CD4-positive, alpha-beta T cell treated with Interleukin-21 for 1 hour (primary cell): ENCODE data around the gene PRSS3.
"Not testable (repeated sequence)": the region's sequence is repeated elsewhere in the genome, so short reads cannot be mapped to it uniquely, and the experiment has no call there.

Source experiments
- DNase-seq: peaks from one replicate; pipeline ENCODE4 v3.0.0-alpha.2; 2020

The PRSS3 gene

DNA sequence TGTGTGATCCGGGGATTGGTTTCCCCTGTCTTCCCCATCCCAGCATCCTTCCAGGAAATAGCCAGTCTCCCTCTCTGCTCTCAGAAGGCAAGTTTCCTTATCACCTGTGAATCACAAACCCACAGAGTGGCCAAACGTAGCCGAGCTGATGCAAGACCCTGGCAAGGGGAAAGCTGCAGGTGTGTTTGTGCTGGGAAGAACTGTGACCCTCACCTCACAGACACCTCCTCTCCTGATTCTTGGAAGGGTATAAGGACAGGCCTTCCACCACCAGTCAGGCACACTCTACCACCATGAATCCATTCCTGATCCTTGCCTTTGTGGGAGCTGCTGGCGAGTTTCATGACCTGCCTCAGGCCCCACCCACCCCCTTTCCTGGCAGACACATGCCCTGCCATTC lies at the start of gene PRSS3:
Gene PRSS3, plus strand, starts transcription at position 281 of the 400 bp plus-strand sequence. Its CDS starts 13 bp downstream, at position 294.
- no peak for DNase-seq

DNA sequence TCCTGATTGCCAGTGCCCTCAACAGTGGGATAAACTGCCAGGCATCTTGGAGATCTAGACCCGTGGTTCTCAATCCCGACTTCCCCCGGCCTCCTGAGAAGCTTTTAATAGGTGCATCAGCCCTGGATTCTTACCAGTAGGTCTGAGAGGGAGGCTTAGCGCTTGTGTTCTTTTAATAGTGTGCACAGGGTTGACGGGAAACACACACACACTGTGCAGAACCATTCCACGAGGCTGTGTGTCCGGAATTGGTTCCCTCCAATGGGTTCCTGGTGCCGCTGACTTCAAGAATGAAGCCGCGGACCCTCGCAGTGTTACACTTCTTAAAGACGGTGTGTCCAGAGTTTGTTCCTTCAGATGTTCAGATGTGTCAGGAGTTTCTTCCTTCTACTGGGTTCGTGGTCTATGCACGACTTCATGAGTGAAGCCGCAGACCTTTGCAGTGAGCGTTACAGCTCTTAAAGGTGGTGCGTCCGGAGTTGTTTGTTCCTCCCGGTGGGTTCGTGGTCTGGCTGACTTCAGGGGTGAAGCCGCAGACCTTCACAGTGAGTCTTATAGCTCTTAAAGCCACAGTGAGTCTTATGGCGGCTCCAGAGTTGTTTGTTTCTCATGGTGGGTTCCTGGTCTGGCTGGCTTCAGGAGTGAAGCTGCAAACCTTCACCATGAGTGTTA lies 46.6 kb upstream of the PRSS3 start:
- DNase-seq = peak; percentile 34

DNA sequence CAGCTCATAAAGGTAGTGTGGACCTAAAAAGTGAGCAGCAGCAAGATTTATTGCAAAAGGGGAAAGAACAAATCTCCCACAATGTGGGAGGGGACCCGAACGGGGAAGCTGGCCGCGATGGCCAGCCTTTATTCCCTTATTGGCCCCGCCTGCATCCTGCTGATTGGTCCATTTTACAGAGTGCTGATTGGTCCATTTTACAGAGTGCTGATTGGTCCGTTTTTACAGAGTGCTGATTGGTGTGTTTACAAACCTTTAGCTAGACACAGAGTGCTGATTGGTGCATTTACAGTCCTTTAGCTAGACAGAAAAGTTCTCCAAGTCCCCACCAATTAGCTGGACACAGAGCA lies 46.1 kb upstream of the PRSS3 start:
- peak; percentile 47 for DNase-seq

DNA sequence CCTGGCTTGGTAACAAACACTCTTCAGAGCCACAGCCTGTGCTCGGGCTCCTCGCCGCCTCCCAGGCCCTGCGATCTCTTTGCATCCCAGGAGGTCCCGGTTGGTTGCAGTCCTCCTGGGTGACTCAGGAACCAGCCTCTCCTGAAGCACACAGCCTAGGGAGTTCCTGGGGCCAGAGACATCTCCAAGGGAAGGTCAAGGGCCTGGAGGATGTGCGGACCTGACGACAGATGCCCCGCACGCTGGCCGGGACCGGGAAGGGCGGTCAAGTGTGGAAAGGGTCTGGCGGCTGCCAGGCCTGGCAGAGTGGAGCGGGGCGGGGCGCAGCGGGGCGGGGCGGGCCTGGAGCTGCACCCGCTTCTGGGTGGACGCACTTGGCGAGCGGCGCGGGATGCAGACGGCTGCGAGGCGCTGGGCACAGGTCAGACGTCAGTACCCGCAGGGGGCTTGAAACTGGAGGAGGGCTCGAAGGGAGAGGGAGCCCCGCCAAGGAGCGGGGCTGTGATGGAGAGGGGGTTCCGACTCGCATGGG lies 45.0 kb upstream of the PRSS3 start:
- no peak for DNase-seq

DNA sequence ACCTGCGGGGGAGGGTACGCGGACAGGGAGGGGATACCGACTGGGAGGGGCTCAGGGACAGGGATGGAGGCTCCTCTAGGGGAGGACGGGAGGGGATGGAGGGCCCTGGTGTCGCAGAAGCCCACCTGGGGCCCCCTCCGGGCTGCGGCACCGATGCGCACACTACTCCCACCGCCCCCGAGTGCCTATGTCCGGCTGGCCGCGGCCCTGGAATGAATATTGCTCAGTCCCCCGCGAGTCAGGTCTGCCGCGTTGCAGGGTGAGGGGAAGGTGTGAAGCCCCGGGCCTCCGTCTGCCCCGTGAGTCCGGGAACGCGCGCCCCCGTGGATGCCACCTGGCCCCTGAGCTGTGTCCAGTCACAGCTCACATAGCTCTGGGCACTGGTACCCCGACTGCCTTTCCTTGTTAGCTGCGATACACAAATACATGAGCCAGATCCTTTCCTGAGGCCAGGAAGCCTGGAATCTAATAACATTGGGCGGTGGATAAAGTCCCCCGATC lies 44.5 kb upstream of the PRSS3 start:
- no peak for DNase-seq

DNA sequence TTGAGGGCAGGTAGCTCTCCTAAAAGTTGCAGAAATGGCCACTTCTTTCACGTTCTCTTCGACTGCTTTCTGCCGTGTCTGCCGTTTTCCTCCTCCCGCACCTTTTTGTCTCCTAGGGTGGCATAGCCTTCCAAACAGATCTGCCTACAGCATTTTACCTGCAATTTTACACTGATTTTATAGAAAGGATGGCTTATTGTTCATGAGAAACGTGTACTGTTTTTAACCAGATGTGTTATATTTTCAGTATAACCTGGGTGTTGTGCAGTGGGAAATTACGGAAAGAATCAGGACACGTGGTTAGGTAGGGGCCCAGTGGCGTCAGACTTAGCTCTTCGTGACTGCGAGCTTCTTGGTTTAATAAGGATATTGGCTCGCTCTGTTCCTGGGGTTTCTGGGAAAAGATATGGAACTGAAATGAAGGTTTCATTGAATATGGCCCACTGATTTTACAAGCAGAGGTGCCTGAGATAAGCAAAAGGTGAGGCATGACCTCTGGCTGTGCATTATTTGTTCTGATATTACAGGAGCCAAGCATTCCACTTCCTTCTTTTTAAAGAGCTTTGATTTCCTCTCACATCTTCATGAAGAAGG lies 43.7 kb upstream of the PRSS3 start:
- DNase-seq = no peak

DNA sequence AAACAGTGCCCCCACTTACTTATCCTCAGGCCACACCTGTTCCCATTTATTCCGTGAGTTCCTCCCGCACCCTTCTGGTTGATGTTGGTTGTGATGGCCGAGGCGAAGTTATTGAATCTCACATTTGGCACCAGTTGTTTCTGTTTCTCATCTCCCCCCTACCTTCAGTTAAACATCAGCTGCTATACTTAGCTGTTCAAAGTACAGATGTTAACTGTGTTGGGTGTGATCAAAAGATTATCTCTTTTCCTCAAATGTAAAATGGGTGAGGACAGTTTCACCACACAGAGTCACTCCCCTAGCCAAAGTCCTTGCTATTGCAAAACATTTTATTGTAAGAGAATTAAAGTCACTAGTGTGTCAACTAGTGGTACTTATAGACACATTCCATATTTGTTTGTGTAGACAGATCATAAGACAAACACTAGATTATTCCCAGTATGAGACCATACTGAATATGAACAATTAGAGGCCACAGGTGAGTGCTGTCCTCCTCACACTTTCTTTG lies 43.2 kb upstream of the PRSS3 start:
- no peak for DNase-seq

DNA sequence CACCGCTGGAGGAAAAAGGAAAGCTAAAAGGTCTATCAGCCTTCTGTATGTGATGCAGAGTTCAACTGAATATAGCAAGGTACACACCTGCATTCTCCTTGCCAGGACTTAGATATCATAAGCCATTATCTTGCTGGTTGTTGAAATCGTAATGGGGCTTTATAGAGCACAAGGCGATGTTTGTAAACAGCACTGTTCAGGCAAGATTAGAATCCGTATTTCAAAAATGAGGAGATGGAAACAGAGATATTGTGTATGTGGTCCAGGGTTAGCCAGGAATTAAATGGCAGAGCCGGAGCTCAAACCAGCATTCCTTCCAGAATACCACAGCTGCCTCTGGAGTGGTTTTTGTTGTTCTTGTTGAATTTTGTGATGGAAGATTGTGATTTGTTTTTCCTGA lies 42.6 kb upstream of the PRSS3 start:
- not testable (repeated sequence) for DNase-seq

DNA sequence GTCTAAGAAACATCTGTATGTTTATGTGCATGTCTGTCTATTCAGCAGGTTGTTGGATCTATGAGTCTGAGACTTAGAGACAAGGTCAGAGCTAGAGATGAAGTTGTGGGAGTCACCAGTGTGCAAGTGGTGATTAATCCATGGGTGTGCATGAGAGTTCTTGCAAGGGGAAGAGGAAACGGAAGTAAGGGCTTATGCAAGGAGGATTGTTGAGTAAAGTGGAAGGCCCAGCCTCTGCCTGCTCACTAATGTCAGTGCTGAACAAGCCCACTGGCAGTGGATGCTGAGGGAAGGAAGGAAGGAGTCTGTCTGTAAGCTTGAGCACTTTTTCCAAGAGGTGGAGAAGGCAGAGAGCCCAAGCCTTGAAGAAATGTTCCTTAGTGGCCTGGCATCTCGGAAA lies 35.7 kb upstream of the PRSS3 start:
- DNase-seq = peak; percentile 1

DNA sequence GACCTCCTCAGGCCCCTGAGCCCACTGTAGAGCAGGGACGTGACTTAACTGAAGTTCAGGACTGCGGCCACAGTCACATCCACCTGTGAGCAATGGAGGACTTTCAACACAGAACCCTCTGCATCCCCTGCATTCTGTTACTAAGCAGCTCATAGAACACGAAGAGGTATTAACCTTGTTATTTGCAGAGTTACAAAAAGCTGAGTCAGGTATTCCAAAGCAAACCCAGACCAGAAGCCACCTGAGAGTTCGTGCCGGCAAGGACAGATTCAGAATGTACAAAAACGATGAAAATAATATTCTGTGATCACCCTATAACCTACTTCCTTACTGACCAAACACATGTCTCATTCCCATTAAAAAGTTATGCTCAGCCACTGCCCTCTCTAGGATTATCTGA lies 33.0 kb upstream of the PRSS3 start:
- no peak for DNase-seq

DNA sequence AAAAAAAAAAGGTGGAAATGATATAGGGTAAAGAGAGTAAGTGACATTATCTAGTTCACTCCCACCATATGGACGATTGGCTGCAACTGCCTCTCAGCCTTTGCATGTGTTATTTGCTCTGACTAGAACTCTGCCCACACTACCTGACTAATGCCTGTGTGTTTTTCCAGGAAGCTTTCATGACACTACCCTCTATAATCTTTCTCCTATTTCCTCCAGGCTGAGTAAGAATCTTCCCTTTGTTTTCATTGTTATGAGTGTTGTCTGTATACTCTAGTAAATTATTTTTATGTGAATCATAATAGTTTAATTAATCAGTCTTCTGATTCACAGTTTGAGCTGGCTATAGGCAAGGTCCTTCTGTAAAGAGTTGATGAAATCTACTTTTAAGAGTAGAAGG lies 31.7 kb upstream of the PRSS3 start:
- DNase-seq = not testable (repeated sequence)

DNA sequence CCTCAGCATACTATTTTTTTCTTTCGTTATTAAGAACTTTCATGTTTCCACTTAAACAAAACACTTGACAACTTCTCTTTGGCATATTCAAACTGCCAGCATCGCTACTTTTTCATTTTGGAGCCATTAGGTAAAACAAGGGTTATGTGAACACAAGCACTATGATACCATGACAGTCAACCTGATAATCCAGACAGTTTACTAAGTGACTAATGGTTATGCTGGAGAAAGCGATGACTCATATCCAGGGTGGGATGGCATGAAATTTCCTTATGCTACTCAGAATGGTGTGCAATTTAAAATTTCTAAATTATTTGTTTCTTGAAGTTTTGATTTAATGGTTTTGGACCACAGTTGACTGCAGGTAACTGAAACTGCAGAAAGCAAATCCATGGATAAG lies 29.9 kb upstream of the PRSS3 start:
- no peak for DNase-seq

DNA sequence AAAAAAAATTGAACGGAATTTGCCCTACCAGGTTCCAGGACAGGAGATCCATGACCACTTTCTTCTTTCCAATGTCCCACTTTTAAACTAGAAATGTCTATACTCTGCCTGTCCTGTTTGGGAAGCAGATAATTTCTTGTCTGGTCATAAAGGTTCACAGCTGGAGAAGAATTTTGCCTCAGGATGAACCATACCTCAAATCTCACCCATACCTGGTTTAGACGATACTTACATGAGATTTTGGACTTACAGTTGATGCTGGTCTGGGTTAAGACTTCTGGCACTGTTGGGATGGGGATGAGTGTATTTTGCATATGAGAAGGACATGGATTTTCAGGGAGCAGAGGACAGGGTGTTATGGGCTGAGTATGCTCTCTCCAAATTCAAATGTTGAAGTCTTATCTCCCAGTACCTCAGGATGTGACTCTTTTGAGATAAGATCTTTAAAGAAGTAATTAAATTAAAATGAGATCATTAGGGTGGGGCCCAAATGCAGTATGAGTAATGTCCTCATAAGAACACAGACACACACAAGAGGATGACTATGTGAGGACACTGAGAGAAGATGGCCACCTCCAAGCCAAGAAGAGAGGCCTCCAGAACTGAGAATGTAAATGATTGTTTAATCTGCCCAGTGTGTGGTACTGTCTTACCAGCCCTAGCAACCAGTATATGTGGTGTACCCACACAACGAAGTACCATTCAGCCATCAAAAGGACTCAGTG lies 25.0 kb upstream of the PRSS3 start:
- DNase-seq = not testable (repeated sequence)

DNA sequence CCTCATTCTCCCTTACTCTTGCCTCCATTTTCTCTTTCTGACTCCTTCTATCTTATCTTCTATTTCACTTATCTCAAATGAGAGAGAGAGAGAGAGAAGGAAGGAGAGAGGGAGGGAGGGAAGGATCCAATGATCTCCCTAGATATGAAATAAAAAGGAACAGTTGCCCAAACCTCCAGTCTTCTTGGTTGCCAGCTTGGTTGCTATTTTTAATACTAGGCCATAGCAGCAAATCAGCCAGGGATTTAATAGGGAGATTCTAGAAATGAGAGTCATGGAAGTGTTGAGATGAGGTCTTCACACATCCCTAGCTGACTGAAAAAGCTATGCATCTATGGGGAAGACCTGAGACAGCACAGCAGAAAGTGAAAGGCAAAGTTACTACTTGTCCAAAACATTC lies 22.2 kb upstream of the PRSS3 start:
- not testable (repeated sequence) for DNase-seq

DNA sequence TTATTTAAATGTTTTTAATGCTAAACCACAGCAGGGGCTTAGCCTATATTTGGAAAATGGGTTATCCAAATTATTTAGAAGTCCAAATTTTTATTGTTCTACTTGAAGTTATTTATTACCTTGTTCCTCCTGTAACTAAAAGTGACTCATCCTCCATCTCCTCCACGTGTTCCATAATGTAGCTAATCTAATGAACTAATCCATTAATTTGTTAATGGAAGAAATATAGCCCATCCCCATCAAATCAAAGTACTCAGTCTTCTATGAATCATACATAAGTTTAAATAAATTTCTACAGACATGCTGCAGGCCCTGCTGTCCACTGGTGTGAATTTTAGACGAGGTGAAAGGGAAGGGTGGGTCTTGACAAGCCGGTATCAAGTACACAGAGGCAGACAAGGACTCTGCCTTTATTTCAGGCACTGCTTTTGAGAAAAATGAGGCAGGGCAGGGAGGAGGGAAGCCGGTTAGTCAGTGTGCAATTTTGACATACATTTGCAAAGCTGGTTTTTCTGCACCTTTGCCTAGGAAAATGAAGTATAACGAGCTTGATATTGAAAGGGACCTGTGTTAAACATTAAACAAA lies 21.2 kb upstream of the PRSS3 start:
- not testable (repeated sequence) for DNase-seq

DNA sequence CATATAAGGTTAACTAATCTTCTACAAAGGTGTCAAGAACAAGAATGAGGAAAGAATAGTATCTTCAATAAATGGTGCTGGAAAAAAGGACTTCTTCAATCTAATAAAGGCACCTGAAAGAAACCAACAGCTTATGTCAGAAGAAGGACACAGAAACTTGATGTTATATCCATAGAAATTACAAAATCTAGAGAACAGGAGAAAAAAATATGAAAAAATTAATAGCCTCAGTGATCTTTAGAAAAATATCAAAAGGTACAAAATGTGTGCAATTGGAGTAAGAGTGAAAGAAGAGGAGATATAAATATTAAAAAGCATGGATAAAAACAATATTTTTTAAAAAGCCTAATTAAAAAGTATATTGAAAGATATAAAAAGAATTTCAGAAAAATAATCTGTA lies 18.8 kb upstream of the PRSS3 start:
- DNase-seq = no peak

DNA sequence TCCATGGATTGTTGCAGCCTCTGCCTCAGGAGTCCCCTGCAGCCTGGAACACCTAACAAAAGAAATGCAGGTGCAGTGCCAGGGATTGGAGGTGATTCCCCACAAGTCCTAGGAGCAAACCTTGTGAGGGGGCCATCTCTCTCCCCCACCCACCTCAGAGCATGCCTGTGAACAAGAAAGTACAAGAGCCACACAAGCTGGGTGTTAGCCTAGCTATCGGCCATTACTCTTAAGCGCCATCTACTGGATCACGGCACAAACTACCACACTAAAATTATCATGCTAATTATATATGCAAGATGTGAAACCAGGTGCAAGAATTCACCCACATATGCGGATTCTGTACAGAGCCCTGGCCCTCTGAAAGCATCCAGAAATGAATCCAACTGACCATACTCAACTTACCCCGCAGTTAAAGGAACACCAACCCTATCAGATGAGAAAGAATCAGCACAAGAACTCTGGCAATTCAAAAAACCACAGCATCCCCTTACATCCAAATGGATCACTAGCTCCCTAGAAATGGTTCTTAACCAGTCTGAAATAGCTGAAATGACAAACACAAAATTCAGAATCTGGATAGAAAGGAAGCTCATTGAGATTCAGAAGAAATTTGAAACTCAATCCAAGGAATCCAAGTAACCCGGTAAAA lies 16.5 kb upstream of the PRSS3 start:
- peak; percentile 64 for DNase-seq

DNA sequence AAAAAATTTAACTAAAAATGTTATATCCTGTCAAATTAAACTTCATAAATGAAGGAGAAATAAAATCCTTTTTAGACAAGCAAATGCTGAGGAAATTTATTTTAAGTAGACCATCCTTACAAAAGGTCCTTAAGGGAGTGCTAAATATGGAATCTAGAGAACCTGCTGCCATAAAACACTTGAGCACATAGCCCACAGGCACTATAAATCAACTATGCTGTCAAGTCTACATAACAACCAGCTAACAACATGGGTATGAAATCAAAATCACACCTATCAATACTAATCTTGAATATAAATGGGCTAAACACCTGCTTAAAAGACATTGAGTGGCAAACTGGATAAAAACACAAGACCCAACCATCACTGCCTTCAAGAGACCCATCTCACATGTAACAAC lies 15.1 kb upstream of the PRSS3 start:
- DNase-seq = no peak

DNA sequence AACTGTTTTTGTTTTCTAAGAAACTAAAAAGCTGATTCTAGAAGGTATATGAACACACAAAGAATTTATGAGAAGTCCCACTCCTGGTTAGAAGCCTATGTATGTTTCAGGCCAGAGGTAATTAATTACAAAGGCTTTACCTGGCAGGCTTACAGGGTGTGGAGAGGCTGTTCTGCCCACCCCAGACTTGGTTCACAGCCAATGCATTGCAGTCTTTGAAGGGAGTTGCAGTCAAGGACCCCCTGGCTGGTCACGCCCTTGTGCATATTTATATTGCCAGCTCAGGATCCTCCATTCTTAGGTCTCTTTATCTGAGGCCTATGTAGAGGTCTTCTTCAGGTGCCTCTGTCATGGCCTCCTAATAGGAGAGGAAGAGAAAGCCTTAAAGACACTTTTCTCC lies 13.6 kb upstream of the PRSS3 start:
- no peak for DNase-seq

DNA sequence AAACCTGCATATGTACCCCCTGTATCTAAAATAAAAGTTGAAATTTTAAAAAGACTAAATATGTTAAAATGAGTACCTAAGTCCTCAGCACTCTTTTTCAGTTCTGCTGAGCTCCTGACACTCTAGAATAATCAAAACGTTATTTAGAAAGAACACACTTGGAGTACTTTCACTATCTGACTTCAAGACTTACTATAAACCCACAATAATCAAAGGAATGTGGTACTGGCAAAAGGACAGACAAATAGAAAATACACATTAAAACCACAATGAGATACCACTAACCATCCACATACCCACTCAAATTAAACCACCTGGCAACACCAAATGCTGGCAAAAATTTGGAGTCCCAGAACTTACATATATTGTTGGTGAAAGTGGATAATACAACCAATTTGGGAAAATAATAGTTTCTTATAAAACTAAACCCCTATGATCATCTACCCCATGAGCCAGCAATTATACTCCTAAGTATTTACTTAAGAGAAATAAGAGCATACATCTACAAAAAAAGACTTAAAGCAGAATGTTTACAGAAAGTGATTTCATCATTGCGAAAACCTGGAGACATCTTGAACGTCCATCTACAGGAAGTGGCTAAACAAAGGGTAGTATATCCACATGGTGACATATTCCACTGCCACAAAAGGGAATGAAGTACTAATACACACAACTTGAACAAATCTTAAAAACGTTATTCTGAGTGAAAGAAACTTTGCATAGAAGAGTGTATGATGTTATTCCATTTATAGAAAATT lies 12.8 kb upstream of the PRSS3 start:
- DNase-seq = no peak

DNA sequence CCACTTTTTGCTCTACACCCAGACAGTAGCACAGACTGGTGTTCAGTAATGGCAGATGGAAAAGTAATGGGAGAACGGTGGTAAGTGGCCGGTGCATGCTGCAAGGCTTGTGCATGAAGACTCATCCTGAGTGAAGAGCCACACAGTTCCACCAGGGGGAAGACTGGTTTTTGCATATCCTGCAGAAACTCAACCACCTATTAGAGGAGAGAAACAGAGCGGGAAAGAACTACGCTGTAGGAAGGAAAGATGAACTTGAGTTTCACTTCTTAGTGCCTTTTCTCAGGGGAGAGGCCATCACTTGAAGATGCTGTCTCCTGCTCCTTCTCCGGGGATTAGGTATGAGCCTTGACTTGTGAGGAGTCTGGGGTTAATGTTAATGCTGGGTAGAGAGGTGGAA lies 9.4 kb upstream of the PRSS3 start:
- no peak for DNase-seq

DNA sequence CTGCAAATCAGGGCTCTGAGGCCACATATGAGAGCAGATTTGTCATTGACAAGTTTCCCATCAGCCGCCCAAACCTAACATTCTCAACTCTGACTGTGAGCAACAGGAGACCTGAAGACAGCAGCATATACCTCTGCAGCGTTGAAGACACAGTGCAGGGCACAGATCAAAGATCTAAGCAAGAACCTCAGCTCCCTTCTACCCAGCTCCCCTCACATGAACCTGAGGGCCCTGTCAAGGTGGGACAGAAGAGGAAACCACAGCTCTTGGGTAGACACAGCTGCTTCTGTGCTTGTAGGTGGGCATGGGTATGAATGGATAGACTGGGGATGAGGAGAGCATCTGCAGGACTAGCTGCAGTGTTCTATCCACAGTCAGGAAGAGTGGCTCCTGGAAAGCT lies 8.7 kb upstream of the PRSS3 start:
- DNase-seq = no peak
